Hepatocyte (in vitro differentiated cells): ENCODE results near the gene PELO. TPM values are rescaled to one million over a fixed set of nuclear protein-coding genes. Genes with fewer than 3 reads are reported as not detected.
"Not testable (repeated sequence)": the region's sequence is repeated elsewhere in the genome, so short reads cannot be mapped to it uniquely, and the experiment has no call there.

ENCODE experiments used
- DNase-seq: peaks from one replicate; pipeline ENCODE4 v3.0.0-alpha.2; 2016; ENCODE audit warnings: low spot score
- H2AFZ ChIP-seq: fragments of 200-600 bp; sonication (generic); 2 replicates; pipeline ENCODE4 v1.6.0; 2016; ENCODE audit warnings: antibody characterized with exemption, mild to moderate bottlenecking
- H3K27ac ChIP-seq: fragments of 200-600 bp; sonication (generic); 2 replicates; pipeline ENCODE4 v1.5.1; 2016; ENCODE audit warnings: mild to moderate bottlenecking
- H3K27me3 ChIP-seq: fragments of 200-600 bp; sonication (generic); 2 replicates; pipeline ENCODE4 v1.6.1; 2016
- H3K36me3 ChIP-seq: fragments of 200-600 bp; sonication (generic); replicated peaks from 2 replicates; pipeline ENCODE4 v1.5.1; 2016; ENCODE audit warnings: low read depth; ENCODE audit not compliant: insufficient read depth
- H3K4me1 ChIP-seq: fragments of 200-600 bp; sonication (generic); 2 replicates; pipeline ENCODE4 v1.5.1; 2016; ENCODE audit warnings: mild to moderate bottlenecking, moderate library complexity; ENCODE audit not compliant: insufficient read depth
- H3K4me2 ChIP-seq: fragments of 200-600 bp; sonication (generic); 2 replicates; pipeline ENCODE4 v1.6.0; 2016
- H3K4me3 ChIP-seq: fragments of 200-600 bp; sonication (generic); 2 replicates; pipeline ENCODE4 v1.5.1; 2016; ENCODE audit warnings: mild to moderate bottlenecking
- H3K79me2 ChIP-seq: fragments of 200-600 bp; sonication (generic); 2 replicates; pipeline ENCODE4 v1.6.0; 2017; ENCODE audit warnings: mild to moderate bottlenecking
- H3K9me2 ChIP-seq: fragments of 200-600 bp; sonication (generic); replicated peaks from 2 replicates; pipeline ENCODE4 v1.6.0; 2017; ENCODE audit warnings: mild to moderate bottlenecking; ENCODE audit not compliant: insufficient read depth
- H3K9me3 ChIP-seq: fragments of 200-600 bp; sonication (generic); 2 replicates; pipeline ENCODE4 v1.5.1; 2016; ENCODE audit warnings: low read depth, mild to moderate bottlenecking
- H4K20me1 ChIP-seq: fragments of 200-600 bp; sonication (generic); 2 replicates; pipeline ENCODE4 v1.6.0; 2016; ENCODE audit warnings: mild to moderate bottlenecking; ENCODE audit not compliant: insufficient read depth, poor library complexity, severe bottlenecking
- CTCF ChIP-seq: fragments of 200-600 bp; sonication (generic); IDR thresholded peaks from 2 replicates; pipeline ENCODE4 v1.5.1; 2016; ENCODE audit warnings: antibody characterized with exemption, mild to moderate bottlenecking; ENCODE audit not compliant: poor library complexity
- EZH2 ChIP-seq: fragments of 200-600 bp; sonication (generic); IDR thresholded peaks from 2 replicates; pipeline ENCODE4 v1.6.1; 2016; ENCODE audit warnings: antibody characterized with exemption, mild to moderate bottlenecking, borderline replicate concordance
- EZH2phosphoT487 ChIP-seq: fragments of 200-600 bp; sonication (generic); IDR thresholded peaks from one replicate; pipeline ENCODE4 v1.6.1; 2018; ENCODE audit warnings: antibody characterized with exemption, mild to moderate bottlenecking, low read depth, moderate library complexity; ENCODE audit not compliant: unreplicated experiment, severe bottlenecking
- WGBS: methylation state at CpG from one replicate; pipeline ENCODE4 v1.1.6; 2016; ENCODE audit warnings: low lambda C conversion rate; ENCODE audit errors: missing lambda C conversion rate; 5-methylcytosine and 5-hydroxymethylcytosine counted together
- polyA plus RNA-seq: library from polyadenylated mRNA; unstranded; fragments of >200 nt; fragmentation: Nextera tagmentation; extraction: Ambion mirVana; gene quantifications from 2 replicates; pipeline ENCODE4 v1.2.1, GENCODE V29; 2016
- total RNA-seq: library from RNA; depleted of rRNA; stranded (reverse); fragments of >200 nt; gene quantifications from 2 replicates; pipeline ENCODE4 v1.2.3, GENCODE V29; 2014

PELO gene
- total and polyA plus RNA-seq, 2 experiments from 2014 or later, result 21.9 to 27.0 TPM

DNA sequence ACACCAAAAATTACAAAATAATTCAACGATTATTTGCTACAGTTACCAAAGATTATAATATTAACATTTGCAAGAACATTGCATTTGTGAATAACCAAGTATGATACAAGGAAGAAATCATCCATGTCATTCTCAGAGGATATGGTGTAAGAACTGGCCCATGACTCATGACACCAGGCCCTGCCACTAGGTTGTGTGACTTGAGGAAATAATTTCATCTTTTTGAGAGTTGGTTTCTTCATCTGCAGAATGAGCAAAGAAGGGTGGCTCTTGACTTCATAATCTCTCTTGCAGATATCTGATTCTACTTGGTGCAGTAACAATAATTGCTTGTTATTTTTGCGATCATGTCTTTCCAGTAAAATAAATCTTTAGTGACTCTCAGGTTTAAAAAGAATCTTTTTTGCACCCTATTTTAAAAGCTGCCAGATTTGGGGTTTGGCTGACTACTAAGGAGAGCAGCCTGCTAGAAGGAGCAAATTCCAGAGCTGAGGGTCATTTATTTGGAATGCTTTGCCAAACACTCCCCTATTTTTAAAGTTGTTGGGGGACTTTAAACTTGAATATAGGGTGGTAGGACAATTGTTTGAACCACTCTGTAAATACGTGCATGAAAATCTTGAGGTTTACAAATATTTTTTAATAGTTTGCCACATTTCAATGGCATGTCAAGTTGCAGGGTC is 23.5 kb downstream of the PELO start:
- H3K36me3 ChIP-seq, result no peaks in the 10 kb centered on the region
- peak; percentile 12 for DNase-seq
- H3K27ac ChIP-seq, result no peak overlapping the region
- no peak for TF ChIP-seq EZH2
- H3K79me2 ChIP-seq, result peaks cover 22% of the 10 kb centered on the region
- no peaks in the 10 kb centered on the region for H3K9me3 ChIP-seq
- no peak overlapping the region for H3K4me3 ChIP-seq
- no peak overlapping the region for H3K4me2 ChIP-seq
- H4K20me1 ChIP-seq, result no peaks in the 10 kb centered on the region
- H2AFZ ChIP-seq, result no peak overlapping the region
- no peaks in the 10 kb centered on the region for H3K9me2 ChIP-seq
- H3K27me3 ChIP-seq, result no peaks in the 10 kb centered on the region
- 60% methylated on average over 3 of the region's 3 CpGs for WGBS
- H3K4me1 ChIP-seq, result peaks cover 3% of the 10 kb centered on the region

DNA sequence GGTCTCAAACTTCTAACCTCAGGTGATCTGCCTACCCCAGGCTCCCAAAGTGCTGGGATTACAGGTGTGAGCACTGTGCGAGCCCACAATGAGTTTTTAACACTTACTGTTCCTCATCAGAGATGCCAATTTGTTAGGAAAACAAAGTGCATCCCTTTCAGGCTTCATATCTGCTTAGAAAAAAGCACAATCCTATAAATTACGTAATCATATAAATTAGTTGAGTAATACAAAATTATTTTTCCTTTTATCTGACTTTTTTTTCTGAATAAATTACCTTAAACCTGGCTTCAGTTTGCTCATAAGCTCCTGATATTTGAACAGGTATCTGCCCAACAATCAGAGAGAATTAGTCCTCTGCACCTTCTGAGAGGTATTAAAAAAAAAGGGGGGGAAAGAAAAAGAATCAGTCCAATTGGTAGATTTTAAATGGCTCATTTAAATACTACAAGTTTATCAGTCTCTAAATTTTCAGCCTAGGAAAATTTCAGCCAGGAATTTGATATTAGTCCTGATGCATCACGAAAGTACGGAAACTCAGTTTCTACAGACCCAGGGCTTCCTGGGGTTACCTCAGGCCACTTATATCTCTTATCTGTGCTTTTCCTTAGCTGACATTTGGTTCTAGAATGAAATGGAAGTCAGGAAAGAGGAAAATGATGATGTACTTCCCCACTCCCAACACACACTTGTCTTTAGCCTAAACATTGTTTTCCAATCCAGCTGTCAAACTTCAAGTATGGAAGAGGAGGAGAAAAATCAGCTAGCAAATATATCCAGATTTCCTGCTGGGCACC is 26.8 kb downstream of the PELO start:
- peaks cover 5% of the 10 kb centered on the region for H3K79me2 ChIP-seq
- DNase-seq, result no peak
- no peaks in the 10 kb centered on the region for H3K9me3 ChIP-seq
- H3K27ac ChIP-seq, result no peak overlapping the region
- 72% methylated on average over 4 of the region's 4 CpGs for WGBS
- H3K4me1 ChIP-seq, result peaks cover 3% of the 10 kb centered on the region
- no peaks in the 10 kb centered on the region for H3K9me2 ChIP-seq
- H4K20me1 ChIP-seq, result no peaks in the 10 kb centered on the region
- no peaks in the 10 kb centered on the region for H3K36me3 ChIP-seq
- TF ChIP-seq EZH2 (no peak), CTCF (no peak), EZH2phosphoT487 (no peak)
- no peaks in the 10 kb centered on the region for H3K27me3 ChIP-seq
- no peak overlapping the region for H3K4me3 ChIP-seq
- no peak overlapping the region for H2AFZ ChIP-seq
- H3K4me2 ChIP-seq, result no peak overlapping the region

- H3K4me1 ChIP-seq, result no peaks in the 10 kb centered on the region
- no peaks in the 10 kb centered on the region for H3K36me3 ChIP-seq
- no peak overlapping the region for H3K27ac ChIP-seq
- WGBS, result 73% methylated on average over 1 of the region's 1 CpG
- H2AFZ ChIP-seq, result no peak overlapping the region
- TF ChIP-seq EZH2 (no peak), CTCF (no peak), EZH2phosphoT487 (no peak)
- no peaks in the 10 kb centered on the region for H3K27me3 ChIP-seq
- H3K9me2 ChIP-seq, result no peaks in the 10 kb centered on the region
- H3K4me2 ChIP-seq, result no peak overlapping the region
- no peak overlapping the region for H3K4me3 ChIP-seq
- H3K9me3 ChIP-seq, result no peaks in the 10 kb centered on the region
- no peak for DNase-seq
- H3K79me2 ChIP-seq, result peaks cover 14% of the 10 kb centered on the region
- H4K20me1 ChIP-seq, result no peaks in the 10 kb centered on the region
These were observed 30.1 kb downstream of the PELO start for GRCh38 chr5:52817818-52818217.

GRCh38 chr5:52818360-52818759 is 30.6 kb downstream of the PELO start:
- 85% methylated on average over 1 of the region's 1 CpG for WGBS
- H3K36me3 ChIP-seq, result no peaks in the 10 kb centered on the region
- no peak for DNase-seq
- H3K4me1 ChIP-seq, result no peaks in the 10 kb centered on the region
- no peak overlapping the region for H3K4me2 ChIP-seq
- no peak overlapping the region for H2AFZ ChIP-seq
- H3K9me3 ChIP-seq, result no peaks in the 10 kb centered on the region
- no peaks in the 10 kb centered on the region for H4K20me1 ChIP-seq
- TF ChIP-seq EZH2phosphoT487 (no peak), EZH2 (no peak), CTCF (no peak)
- no peaks in the 10 kb centered on the region for H3K27me3 ChIP-seq
- no peak overlapping the region for H3K4me3 ChIP-seq
- H3K79me2 ChIP-seq, result peaks cover 14% of the 10 kb centered on the region
- no peak overlapping the region for H3K27ac ChIP-seq
- H3K9me2 ChIP-seq, result no peaks in the 10 kb centered on the region

DNA sequence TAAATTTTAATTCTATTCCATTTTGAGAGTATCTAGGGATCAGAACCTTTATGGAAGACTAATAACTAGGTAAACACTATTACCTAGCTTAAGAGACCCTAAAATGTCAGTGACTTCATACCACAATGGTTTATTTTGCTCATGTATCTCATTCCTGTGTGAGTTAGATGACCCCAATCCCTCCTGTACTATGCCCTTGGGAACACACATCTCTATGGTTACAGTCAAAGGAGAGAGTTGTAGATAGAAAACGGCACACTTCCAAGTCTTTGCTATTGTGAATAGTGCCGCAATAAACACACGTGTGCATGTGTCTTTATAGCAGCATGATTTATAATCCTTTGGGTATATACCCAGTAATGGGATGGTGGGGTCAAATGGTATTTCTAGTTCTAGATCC is 31.1 kb downstream of the PELO start:
- not testable (repeated sequence) for H2AFZ ChIP-seq, H3K27ac ChIP-seq, H3K4me3 ChIP-seq, H3K36me3 ChIP-seq, DNase-seq, H3K27me3 ChIP-seq, H3K4me1 ChIP-seq, H4K20me1 ChIP-seq, H3K9me2 ChIP-seq, H3K9me3 ChIP-seq, H3K4me2 ChIP-seq
- peaks cover 14% of the 10 kb centered on the region for H3K79me2 ChIP-seq
- WGBS, result 84% methylated on average over 3 of the region's 3 CpGs
